Activated naive CD4-positive, alpha-beta T cell treated with anti-CD3 and anti-CD28 coated beads for 36 hours (primary cell): ENCODE data around the gene SRR. TPM values are rescaled to one million over a fixed set of nuclear protein-coding genes. Genes with fewer than 3 reads are reported as not detected.
"Not testable (repeated sequence)": the region's sequence is repeated elsewhere in the genome, so short reads cannot be mapped to it uniquely, and the experiment has no call there.

Source experiments
- CTCF ChIA-PET: fragments of 350-600 bp; sonication (Branson Sonifier 250); formaldehyde crosslinking; loops from one replicate; lab custom pipeline; 2021; ENCODE audit warnings: antibody characterized with exemption; lab: Charles Lee
- DNase-seq: peaks from one replicate; pipeline ENCODE4 v3.0.0-alpha.2; 2020
- H3K27ac Mint-ChIP-seq: one replicate; pipeline ENCODE4 v1.8.0; 2021; ENCODE audit warnings: mild to moderate bottlenecking, mixed read lengths
- H3K27me3 Mint-ChIP-seq: one replicate; pipeline ENCODE4 v1.8.0; 2021; ENCODE audit warnings: low read depth, mixed read lengths
- H3K36me3 Mint-ChIP-seq: one replicate; pipeline ENCODE4 v1.8.0; 2021; ENCODE audit warnings: low read depth, mixed read lengths
- H3K4me1 Mint-ChIP-seq: one replicate; pipeline ENCODE4 v1.8.0; 2021; ENCODE audit warnings: low read depth, mixed read lengths
- H3K4me3 Mint-ChIP-seq: one replicate; pipeline ENCODE4 v1.8.0; 2021; ENCODE audit warnings: mild to moderate bottlenecking, moderate library complexity, mixed read lengths
- H3K9me3 Mint-ChIP-seq: one replicate; pipeline ENCODE4 v1.8.0; 2021; ENCODE audit warnings: mixed read lengths
- intact Hi-C: fragments of 100-400 bp; cut with micrococcal nuclease; formaldehyde crosslinking; loops from one replicate; pipeline ENCODE4 v1.15.1; 2023
- total RNA-seq, 2 experiments: library from RNA; stranded (reverse); gene quantifications; one replicate each; pipeline ENCODE4 v1.2.3, GENCODE V29; 2021

The SRR gene, protein sequence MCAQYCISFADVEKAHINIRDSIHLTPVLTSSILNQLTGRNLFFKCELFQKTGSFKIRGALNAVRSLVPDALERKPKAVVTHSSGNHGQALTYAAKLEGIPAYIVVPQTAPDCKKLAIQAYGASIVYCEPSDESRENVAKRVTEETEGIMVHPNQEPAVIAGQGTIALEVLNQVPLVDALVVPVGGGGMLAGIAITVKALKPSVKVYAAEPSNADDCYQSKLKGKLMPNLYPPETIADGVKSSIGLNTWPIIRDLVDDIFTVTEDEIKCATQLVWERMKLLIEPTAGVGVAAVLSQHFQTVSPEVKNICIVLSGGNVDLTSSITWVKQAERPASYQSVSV
- total RNA-seq, result 10 to 100 TPM in 1 of 2 experiments, 1 to 10 TPM in 1; 8.9 to 10.2 TPM

DNA sequence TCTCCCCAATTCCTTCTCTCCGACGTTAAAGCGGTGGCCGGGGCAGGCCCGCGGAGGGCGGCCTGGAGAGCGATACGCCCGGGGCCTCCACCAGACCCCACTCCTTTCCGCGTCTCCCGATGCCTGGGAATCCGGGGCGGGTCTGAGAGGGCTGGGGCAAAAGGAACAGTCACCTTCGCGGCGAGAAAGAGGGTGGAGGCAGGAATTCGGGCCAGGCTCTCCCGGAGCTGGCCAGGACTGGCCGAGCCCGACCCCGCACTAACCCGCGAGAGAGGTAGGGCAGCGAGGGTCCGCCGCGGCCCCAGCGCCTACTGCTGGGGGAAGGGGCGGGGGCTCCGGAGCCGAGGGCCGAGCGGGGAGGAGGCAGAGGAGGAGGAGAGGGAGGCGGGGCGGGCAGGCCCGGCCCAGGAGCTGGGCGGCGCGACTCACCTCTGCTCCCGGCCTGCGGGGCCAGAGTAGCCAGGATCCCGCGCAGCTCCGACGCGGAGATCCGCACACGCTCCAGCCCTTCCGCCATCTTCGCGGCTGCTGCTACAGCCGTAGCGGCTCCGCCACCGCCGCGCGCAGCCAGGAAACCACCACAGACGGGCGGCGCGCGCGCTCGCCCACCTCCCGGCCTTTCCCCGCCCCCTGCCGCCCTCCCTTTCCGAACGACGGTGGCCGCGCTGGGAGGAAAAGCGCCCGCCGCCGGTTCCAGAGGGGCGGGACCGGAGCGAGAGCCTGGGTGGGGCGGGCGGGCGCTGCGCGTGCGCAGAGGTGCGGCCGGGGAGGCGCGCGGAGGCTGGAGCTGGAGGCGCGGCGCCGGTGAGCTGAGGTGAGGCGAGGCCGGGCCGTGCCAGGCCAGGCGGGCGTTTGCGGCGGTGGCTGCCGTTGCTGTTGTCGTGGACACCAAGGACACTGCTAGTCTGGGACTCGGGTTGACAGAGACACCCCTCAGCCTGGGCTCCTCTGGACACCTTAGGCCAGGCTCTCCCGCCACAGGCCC is at the start of gene SRR, which contains the start of gene SMG6:
Gene SRR, plus strand, starts transcription at position 747 of the 985 bp plus-strand sequence. CDS start 11,611 bp downstream, outside the sequence.
Gene SMG6, minus strand, starts transcription at position 582 of the 985 bp plus-strand sequence. Its CDS starts 65 bp downstream, at position 517.
- intact Hi-C loops, result loop anchor here (1.0 to 5.0 kb wide), 5 partner anchors 33 to 251 kb away; partner anchors contain the start of gene TSR1
- peaks cover 45% of the 10 kb centered on the region for H3K4me1 Mint-ChIP-seq

DNA sequence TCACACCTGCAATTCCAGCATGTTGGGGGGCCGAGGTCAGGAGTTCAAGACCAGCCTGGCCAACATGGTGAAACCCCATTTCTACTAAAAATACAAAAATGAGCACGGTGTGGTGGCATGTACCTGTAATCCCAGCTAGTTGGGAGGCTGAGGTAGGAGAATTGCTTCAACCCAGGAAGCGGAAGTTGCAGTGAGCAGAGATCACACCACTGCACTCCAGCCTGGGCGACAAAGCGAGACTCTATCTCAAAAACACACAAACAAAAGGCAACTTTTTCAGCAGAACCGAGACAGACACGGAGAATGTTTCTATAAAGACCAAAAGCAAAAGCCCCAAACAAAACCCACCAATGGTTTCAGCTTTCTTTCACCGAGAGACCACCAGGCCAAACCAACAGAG is 44.9 kb upstream of the SRR start:
- H3K9me3 Mint-ChIP-seq, intact Hi-C loops, H3K27me3 Mint-ChIP-seq: not testable (repeated sequence)
- Mint-ChIP-seq H3K36me3 (peaks cover 29% of the 10 kb centered on the region), H3K4me1 (peaks cover 71% of the 10 kb centered on the region), H3K4me3 (peak overlapping the region; percentile 72), H3K27ac (peak overlapping the region; percentile 100)
- peak; percentile 39 for DNase-seq
- CTCF ChIA-PET, result interaction anchor here (1.1 to 4.4 kb wide), 7 partner anchors 8 to 204 kb away, joined by 3 to 27 read pairs (median 5); partner anchors contain the start of gene HIC1

More for the DNA sequence above, at the start of gene SRR, which contains the start of gene SMG6:
- H3K4me3 Mint-ChIP-seq, result peak within 1 kb of the TSS; percentile 91
- DNase-seq, result peak; percentile 95
- peaks cover 16% of the 10 kb centered on the region for H3K36me3 Mint-ChIP-seq
- no peaks in the 10 kb centered on the region for H3K27me3 Mint-ChIP-seq
- no peaks in the 10 kb centered on the region for H3K9me3 Mint-ChIP-seq
- CTCF ChIA-PET, result interaction anchor here (0.6 to 1.3 kb wide), 4 partner anchors 33 to 249 kb away, joined by 3 to 4 read pairs (median 3); partner anchors contain the start of genes HIC1 and TSR1
- peak within 1 kb of the TSS; percentile 70 for H3K27ac Mint-ChIP-seq

DNA sequence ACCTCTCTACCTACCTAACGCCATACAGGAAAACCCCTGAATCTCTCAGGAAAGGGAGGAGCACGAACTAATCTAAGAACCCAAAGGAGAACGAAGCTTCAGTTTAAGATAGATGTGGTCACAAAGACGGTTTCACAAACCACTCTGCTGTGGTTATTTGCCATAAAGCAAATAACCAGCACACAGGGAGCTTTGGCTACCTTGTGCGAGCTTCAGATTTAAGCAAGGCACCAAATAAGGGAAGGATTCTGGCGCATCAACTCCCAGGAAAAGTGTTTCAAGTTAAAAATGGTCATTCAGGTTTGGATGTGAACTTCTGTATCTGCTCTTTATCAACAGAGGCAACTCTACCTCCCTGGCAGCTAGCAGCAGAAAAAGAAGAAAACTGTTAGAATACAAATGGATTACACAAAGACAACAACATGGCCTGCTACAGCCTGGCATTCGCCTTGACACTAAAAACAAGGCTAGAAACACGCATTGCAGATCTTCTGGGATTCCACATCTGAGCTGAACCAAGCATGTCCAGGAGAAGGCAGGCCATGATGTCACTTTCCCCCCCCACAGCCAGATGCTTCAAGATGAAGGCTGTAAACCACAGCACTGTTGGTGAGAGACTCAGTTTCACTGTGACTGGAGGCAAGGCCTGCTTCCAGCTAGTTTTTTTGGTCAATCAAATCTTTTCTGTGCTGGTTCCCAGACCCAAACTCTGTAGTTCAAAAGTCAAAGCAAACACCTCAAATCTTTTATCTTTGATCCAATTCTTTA is 43.8 kb upstream of the SRR start:
- H3K27me3 Mint-ChIP-seq, result no peaks in the 10 kb centered on the region
- intact Hi-C loops, result loop anchor here (5.0 kb wide), 1 partner anchor 142 kb away; the partner anchor contains the start of gene MNT
- peaks cover 23% of the 10 kb centered on the region for H3K36me3 Mint-ChIP-seq

DNA sequence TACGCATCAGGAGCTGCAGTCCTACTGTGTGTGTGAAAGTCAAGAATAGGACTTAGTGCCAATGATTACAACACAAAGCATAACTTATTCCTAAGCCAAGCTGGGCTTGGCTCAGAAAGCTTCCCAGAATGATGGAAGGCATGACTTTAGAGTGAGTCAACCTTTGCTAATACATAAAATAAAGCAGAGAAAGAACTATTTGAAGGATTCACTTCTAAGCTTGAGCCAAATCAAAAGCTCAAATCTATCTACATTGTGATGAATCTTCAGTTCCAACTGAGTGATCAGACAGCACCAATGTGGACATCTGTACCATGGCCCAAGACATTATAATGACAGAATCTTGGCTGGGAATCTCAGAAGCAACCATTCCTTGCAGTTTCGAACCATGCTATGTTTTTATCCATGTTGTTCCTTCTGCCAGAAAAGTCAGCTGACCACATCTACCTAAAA is 41.6 kb upstream of the SRR start:
- intact Hi-C loops, result loop anchor here (5.0 kb wide), 1 partner anchor 140 kb away; the partner anchor contains the start of gene MNT

More for the DNA sequence above, 43.8 kb upstream of the SRR start:
- peak overlapping the region; percentile 100 for H3K27ac Mint-ChIP-seq
- peaks cover 71% of the 10 kb centered on the region for H3K4me1 Mint-ChIP-seq
- H3K9me3 Mint-ChIP-seq, result no peaks in the 10 kb centered on the region
- CTCF ChIA-PET, result interaction anchor here (0.6 to 4.4 kb wide), 9 partner anchors 8 to 205 kb away, joined by 3 to 27 read pairs (median 4); partner anchors contain the start of gene HIC1
- peak; percentile 96 for DNase-seq
- H3K4me3 Mint-ChIP-seq, result peak overlapping the region; percentile 72

DNA sequence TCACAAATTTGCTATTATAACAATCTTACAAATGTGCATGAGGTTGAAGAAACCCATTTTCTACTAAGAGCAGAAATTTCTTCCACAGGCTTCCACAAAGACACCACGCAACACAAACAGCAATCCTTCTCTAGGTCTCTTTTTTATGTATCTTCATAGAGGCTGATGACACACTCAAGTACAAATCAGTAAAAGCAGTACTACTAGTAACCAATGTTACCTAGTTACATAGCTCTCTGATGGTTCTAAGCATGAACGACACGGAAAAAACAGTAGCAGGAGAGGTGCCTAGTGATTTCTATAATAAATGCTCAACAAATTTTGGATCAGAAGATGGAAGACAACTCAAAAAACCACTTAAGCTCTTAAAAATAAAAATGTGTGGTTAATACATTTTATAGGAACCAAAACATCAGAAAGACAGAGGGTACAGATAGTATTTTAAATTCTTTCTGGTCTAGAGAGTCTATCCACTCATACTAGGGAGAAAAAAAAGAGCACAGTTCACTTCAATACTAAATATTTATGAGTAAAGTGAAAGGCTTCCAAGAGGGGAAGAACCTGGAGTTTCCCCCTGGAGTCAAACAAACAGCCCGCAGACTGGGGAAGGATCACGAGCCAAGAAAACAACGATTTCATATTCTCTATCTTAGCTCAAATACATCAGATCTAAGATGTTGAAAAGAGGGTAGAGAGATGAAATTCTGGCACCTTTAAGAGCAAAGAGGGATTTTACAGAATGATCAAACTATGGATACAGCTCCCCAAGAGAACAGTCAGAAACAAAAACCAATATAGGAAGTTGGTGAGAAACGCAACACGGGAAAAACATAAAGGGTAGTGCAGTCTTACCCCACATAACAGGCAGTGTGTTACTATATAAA is 40.3 kb upstream of the SRR start:
- intact Hi-C loops, result loop anchor here (1.0 to 5.0 kb wide), 2 partner anchors 9 to 139 kb away; partner anchors contain the start of gene MNT
- peak overlapping the region; percentile 64 for H3K4me3 Mint-ChIP-seq

More for the DNA sequence above, 41.6 kb upstream of the SRR start:
- H3K9me3 Mint-ChIP-seq, result no peaks in the 10 kb centered on the region
- H3K4me1 Mint-ChIP-seq, result peaks cover 89% of the 10 kb centered on the region
- peak overlapping the region; percentile 100 for H3K27ac Mint-ChIP-seq
- H3K4me3 Mint-ChIP-seq, result peak overlapping the region; percentile 6
- H3K36me3 Mint-ChIP-seq, result peaks cover 18% of the 10 kb centered on the region
- no peaks in the 10 kb centered on the region for H3K27me3 Mint-ChIP-seq
- no peak for DNase-seq
- CTCF ChIA-PET, result interaction anchor here (0.9 to 1.5 kb wide), 5 partner anchors 8 to 208 kb away, joined by 3 to 7 read pairs (median 6); partner anchors contain the start of gene HIC1

DNA sequence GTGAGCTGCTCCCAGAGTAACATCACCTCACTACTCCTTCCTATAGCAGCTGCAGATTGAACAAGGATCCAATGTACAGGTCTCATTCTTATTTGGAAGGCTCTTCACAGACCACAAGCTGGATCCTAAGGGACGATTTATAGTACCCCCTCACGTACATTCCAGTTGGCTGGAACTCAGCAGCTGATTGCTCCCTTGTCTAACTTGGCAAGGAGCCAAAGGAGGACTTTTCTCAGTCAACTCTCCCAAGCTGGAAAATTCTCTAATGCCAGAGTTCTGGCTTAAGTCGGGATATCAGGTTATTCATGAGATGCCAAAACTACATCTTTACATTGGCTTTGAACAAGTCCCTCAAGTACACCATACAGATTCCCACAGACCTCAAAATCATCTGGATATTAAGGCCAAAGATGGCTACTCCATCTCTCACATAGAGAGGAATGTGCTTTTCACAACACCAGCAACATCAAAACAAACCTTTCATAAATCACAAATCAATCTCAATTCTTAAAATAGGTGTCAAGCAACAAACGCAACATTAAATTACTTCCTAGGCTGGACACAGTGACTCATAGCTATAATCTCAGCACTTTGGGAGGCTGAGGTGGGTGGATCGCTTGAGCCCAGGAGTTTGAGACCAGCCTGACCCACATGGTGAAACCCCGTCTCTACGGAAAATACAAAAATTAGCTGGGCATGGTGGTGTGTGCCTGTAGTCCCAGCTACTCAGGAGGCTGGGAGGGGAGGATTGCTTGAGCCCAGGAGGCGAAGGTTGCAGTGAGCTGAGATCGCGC is 39.5 kb upstream of the SRR start:
- DNase-seq, result no peak
- peak overlapping the region; percentile 100 for H3K27ac Mint-ChIP-seq

More for the DNA sequence above, 40.3 kb upstream of the SRR start:
- H3K27me3 Mint-ChIP-seq, result no peaks in the 10 kb centered on the region
- peaks cover 92% of the 10 kb centered on the region for H3K4me1 Mint-ChIP-seq
- H3K36me3 Mint-ChIP-seq, result peaks cover 20% of the 10 kb centered on the region
- peak overlapping the region; percentile 100 for H3K27ac Mint-ChIP-seq
- CTCF ChIA-PET, result interaction anchor here (0.6 to 5.4 kb wide), 8 partner anchors 10 to 212 kb away, joined by 3 to 38 read pairs (median 5); partner anchors contain the start of gene HIC1
- no peaks in the 10 kb centered on the region for H3K9me3 Mint-ChIP-seq
- DNase-seq, result no peak

DNA sequence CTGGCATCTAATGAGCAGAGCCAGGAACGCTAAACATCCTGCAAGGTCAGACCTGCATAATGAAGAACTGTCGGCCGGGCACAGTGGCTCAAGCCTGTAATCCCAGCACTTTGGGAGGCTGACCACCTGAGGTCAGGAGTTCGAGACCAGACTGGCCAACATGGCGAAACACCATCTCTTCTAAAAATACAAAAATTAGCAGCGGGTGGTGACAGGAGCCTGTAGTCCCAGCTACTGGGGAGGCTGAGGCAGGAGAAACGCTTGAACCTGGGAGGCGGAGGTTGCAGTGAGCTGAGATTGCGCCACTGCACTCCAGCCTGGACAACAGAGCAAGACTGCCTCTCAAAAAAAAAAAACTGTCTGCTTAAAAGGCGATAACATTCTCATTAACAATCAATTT is 38.6 kb upstream of the SRR start:
- Mint-ChIP-seq H3K27ac (peak overlapping the region; percentile 100), H3K4me1 (peaks cover 85% of the 10 kb centered on the region), H3K36me3 (peaks cover 21% of the 10 kb centered on the region), H3K4me3 (peak overlapping the region; percentile 76)
- CTCF ChIA-PET, result interaction anchor here (0.7 to 5.4 kb wide), 6 partner anchors 12 to 210 kb away, joined by 3 to 38 read pairs (median 6); partner anchors contain the start of gene HIC1
- intact Hi-C loops, result loop anchor here (5.0 kb wide), 1 partner anchor 548 kb away; no protein-coding TSS in a partner anchor
- not testable (repeated sequence) for H3K27me3 Mint-ChIP-seq, DNase-seq, H3K9me3 Mint-ChIP-seq

More for the DNA sequence above, 39.5 kb upstream of the SRR start:
- H3K4me3 Mint-ChIP-seq, result peak overlapping the region; percentile 76
- H3K36me3 Mint-ChIP-seq, result peaks cover 17% of the 10 kb centered on the region
- CTCF ChIA-PET, result interaction anchor here (0.7 to 5.4 kb wide), 7 partner anchors 11 to 212 kb away, joined by 3 to 38 read pairs (median 4); partner anchors contain the start of gene HIC1
- H3K4me1 Mint-ChIP-seq, result peaks cover 85% of the 10 kb centered on the region
- H3K9me3 Mint-ChIP-seq, result no peaks in the 10 kb centered on the region
- intact Hi-C loops, result loop anchor here (5.0 kb wide), 1 partner anchor 138 kb away; the partner anchor contains the start of gene MNT
- H3K27me3 Mint-ChIP-seq, result no peaks in the 10 kb centered on the region

DNA sequence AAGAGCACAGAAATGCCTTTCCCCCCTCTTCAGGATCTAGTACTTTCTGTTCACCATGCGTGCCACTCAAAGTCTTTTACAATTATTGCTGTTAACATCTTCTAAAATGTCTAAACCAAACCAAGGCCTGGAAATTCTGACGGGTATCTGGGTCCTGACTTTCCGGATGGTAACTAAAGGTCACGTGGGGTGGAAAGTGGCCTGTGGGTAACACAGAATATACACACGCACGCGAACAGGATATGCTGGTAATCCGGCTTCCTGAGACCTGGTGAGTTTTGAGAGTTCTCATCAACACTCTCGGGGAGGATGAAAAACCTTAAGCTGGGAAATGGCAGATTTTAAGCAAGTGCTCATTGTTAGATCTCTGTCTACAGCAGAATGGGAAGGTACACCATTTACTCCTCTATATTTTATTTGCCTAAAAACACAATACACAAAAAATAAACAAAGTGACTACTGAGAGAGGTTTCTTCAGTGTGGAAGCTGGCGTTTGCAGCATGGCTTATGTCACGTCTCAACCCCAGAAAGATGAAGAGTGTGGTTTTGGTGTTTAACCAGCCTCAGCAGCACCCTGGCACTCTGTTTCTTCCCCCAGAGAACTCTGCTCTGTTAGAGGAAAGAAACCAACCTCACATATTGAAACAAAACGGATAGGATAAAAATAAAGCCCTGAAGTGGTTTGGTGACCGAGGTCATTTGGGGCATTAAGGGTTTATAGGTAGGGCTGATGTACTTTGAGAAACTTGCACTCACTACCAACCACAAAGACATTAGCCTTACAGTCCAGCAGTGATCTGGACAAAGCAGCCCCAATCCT is 37.5 kb upstream of the SRR start:
- H3K4me3 Mint-ChIP-seq, result peak overlapping the region; percentile 76
- peaks cover 88% of the 10 kb centered on the region for H3K4me1 Mint-ChIP-seq
- intact Hi-C loops, result loop anchor here (1.0 to 5.0 kb wide), 2 partner anchors 12 to 549 kb away; no protein-coding TSS in a partner anchor
- CTCF ChIA-PET, result interaction anchor here (1.3 to 5.4 kb wide), 4 partner anchors 8 to 211 kb away, joined by 5 to 38 read pairs (median 14); partner anchors contain the start of gene HIC1
- no peaks in the 10 kb centered on the region for H3K9me3 Mint-ChIP-seq
- no peaks in the 10 kb centered on the region for H3K27me3 Mint-ChIP-seq
- peaks cover 22% of the 10 kb centered on the region for H3K36me3 Mint-ChIP-seq
- peak; percentile 94 for DNase-seq
- H3K27ac Mint-ChIP-seq, result peak overlapping the region; percentile 100
